HCT116 (cell line): Measurements from ENCODE around the gene ZNF438. TPM values are rescaled to one million over a fixed set of nuclear protein-coding genes. Genes with fewer than 3 reads are reported as not detected.

Experiments used
- ATAC-seq: fragments of 200-7000 bp; cut with Tn5 transposase; 2 replicates; pipeline ENCODE4 v1.9.1; 2020; ENCODE audit warnings: mild to moderate bottlenecking, moderate library complexity
- BruUV-seq: library from RNA; stranded (reverse); fragments of 400-500 nt; replicated peaks from 2 replicates; lab custom pipeline; 2021; lab: Mats Ljungman, UMichigan
- CTCF ChIA-PET: fragments of 300-600 bp; sonication (Branson Sonifier 250); formaldehyde crosslinking; loops from one replicate; lab custom pipeline; 2021; ENCODE audit warnings: antibody characterized with exemption; lab: Charles Lee
- POLR2A ChIA-PET: fragments of 300-600, 350-600 bp; sonication (Branson Sonifier 250); formaldehyde crosslinking; loops from one replicate; lab custom pipeline; 2021; ENCODE audit warnings: antibody characterized with exemption; lab: Charles Lee
- RAD21 ChIA-PET, 2 experiments: fragments of 300-600 bp; sonication (Branson Sonifier 250); formaldehyde crosslinking; loops; one replicate each; lab custom pipeline; 2023; ENCODE audit warnings: low total read pairs in 2 of 2; ENCODE audit not compliant: uncharacterized antibody in 2 of 2, unreplicated experiment in 2 of 2, low non-redundant PET in 1 of 2; lab: Charles Lee
- DNase-seq: peaks from one replicate; pipeline ENCODE4 v3.0.0-alpha.2; 2010; ENCODE audit warnings: low read depth, low spot score
- H2AFZ ChIP-seq: fragments of 200-600 bp; shearing (Covaris generic), sonication (generic); 2 replicates; pipeline ENCODE4 v1.6.1; 2017; ENCODE audit warnings: low read depth, mixed run types, mixed read lengths, antibody characterized with exemption, low read length; ENCODE audit not compliant: poor library complexity, severe bottlenecking
- H3K27ac ChIP-seq: 2 replicates; pipeline ENCODE4 v1.5.1; 2012; ENCODE audit warnings: low read depth, low read length
- H3K27me3 ChIP-seq: fragments of 200-600 bp; sonication (generic); 2 replicates; pipeline ENCODE4 v1.6.1; 2016; ENCODE audit warnings: mixed run types, low read length, mixed read lengths; ENCODE audit not compliant: insufficient read depth
- H3K36me3 ChIP-seq, 2 experiments: fragments of 200-500 bp in 1 of 2; fragments of 200-600 bp in 1 of 2; sonication (Bioruptor generic) in 1 of 2; sonication (generic) in 1 of 2; 2 replicates each; pipeline versions ENCODE4 v1.5.1 to v1.6.1; 2014 to 2016; ENCODE audit warnings: low read length in 2 of 2, inconsistent platforms in 1 of 2, mixed read lengths in 1 of 2, mixed run types in 1 of 2; ENCODE audit not compliant: insufficient read depth in 2 of 2, control insufficient read depth in 1 of 2
- H3K4me1 ChIP-seq, 2 experiments: fragments of 200-600 bp in 1 of 2; sonication (generic) in 1 of 2; 2 replicates each; pipeline versions ENCODE4 v1.5.1 to v1.6.1; 2012 to 2017; ENCODE audit warnings: low read length in 2 of 2, inconsistent platforms in 1 of 2, mild to moderate bottlenecking in 1 of 2, mixed read lengths in 1 of 2, mixed run types in 1 of 2, moderate library complexity in 1 of 2; ENCODE audit not compliant: insufficient read depth in 2 of 2, control insufficient read depth in 1 of 2
- H3K4me2 ChIP-seq: fragments of 200-600 bp; sonication (generic); 2 replicates; pipeline ENCODE4 v1.6.1; 2017; ENCODE audit warnings: mixed run types, low read length, mixed read lengths
- H3K4me3 ChIP-seq, 2 experiments: fragments of 200-600 bp in 1 of 2; sonication (generic) in 1 of 2; replicated peaks in 1 of 2; 2 replicates each; pipeline ENCODE4 v1.5.1; 2011 to 2016; ENCODE audit warnings: low read length in 2 of 2, control low read depth in 1 of 2, low read depth in 1 of 2, mild to moderate bottlenecking in 1 of 2, mixed read lengths in 1 of 2, mixed run types in 1 of 2
- H3K79me2 ChIP-seq: fragments of 200-600 bp; sonication (generic); 2 replicates; pipeline ENCODE4 v1.6.1; 2017; ENCODE audit warnings: mild to moderate bottlenecking, mixed run types, low read length, moderate library complexity, mixed read lengths; ENCODE audit not compliant: insufficient read depth
- H3K9ac ChIP-seq: fragments of 200-600 bp; sonication (generic); 2 replicates; pipeline ENCODE4 v1.6.1; 2016; ENCODE audit warnings: low read length, mixed read lengths
- H3K9me2 ChIP-seq: fragments of 200-600 bp; sonication (generic), shearing (Covaris generic); 2 replicates; pipeline ENCODE4 v1.6.1; 2017; ENCODE audit warnings: mixed run types, mild to moderate bottlenecking, moderate library complexity; ENCODE audit not compliant: insufficient read depth
- H3K9me3 ChIP-seq, 2 experiments: fragments of 200-500 bp in 1 of 2; fragments of 200-600 bp in 1 of 2; sonication (Bioruptor generic) in 1 of 2; sonication (generic) in 1 of 2; 2 replicates each; pipeline ENCODE4 v1.6.1; 2014 to 2017; ENCODE audit warnings: low read length in 2 of 2, mixed read lengths in 2 of 2, inconsistent platforms in 1 of 2, low read depth in 1 of 2, mild to moderate bottlenecking in 1 of 2, mixed run types in 1 of 2, moderate library complexity in 1 of 2; ENCODE audit not compliant: control insufficient read depth in 1 of 2, insufficient read depth in 1 of 2
- H4K20me1 ChIP-seq: fragments of 200-600 bp; sonication (generic), shearing (Covaris generic); 2 replicates; pipeline ENCODE4 v1.6.1; 2017; ENCODE audit warnings: mixed run types, mild to moderate bottlenecking, moderate library complexity; ENCODE audit not compliant: insufficient read depth
- ATF3 ChIP-seq: IDR thresholded peaks from 2 replicates; pipeline ENCODE4 v1.6.1; 2012
- CTCF ChIP-seq, 3 experiments: fragments of 200-600 bp in 1 of 3; sonication (generic) in 1 of 3; IDR thresholded peaks in 2 of 3; conservative IDR thresholded peaks in 1 of 3; 2 replicates each; pipeline ENCODE4 v1.5.1; 2012 to 2017; ENCODE audit warnings: low read depth in 2 of 3, low read length in 2 of 3, antibody characterized with exemption in 1 of 3, borderline replicate concordance in 1 of 3, control low read depth in 1 of 3, mild to moderate bottlenecking in 1 of 3, mixed read lengths in 1 of 3, mixed run types in 1 of 3, moderate library complexity in 1 of 3; ENCODE audit not compliant: insufficient read depth in 1 of 3
- EGR1 ChIP-seq: IDR thresholded peaks from 2 replicates; pipeline ENCODE4 v1.6.1; 2012; ENCODE audit warnings: low read depth
- EZH2 ChIP-seq: fragments of 200-600 bp; sonication (generic); IDR thresholded peaks from 2 replicates; pipeline ENCODE4 v1.6.1; 2017; ENCODE audit warnings: antibody characterized with exemption, mixed run types
- EZH2phosphoT487 ChIP-seq: fragments of 200-600 bp; IDR thresholded peaks from 2 replicates; pipeline ENCODE4 v1.6.1; 2018; ENCODE audit warnings: antibody characterized with exemption, borderline replicate concordance
- FOSL1 ChIP-seq: IDR thresholded peaks from 2 replicates; pipeline ENCODE4 v1.6.1; 2012; ENCODE audit warnings: low read depth
- JUND ChIP-seq: IDR thresholded peaks from 2 replicates; pipeline ENCODE4 v1.6.1; 2012
- POLR2A ChIP-seq: IDR thresholded peaks from 2 replicates; pipeline ENCODE4 v1.7.0; 2011; ENCODE audit warnings: borderline replicate concordance; ENCODE audit not compliant: insufficient read depth, insufficient read length; ENCODE audit errors: extremely low read depth
- SP1 ChIP-seq: IDR thresholded peaks from 2 replicates; pipeline ENCODE4 v1.6.1; 2012; ENCODE audit warnings: low read depth
- TCF7L2 ChIP-seq: IDR thresholded peaks from 2 replicates; pipeline ENCODE4 v1.7.0; 2011; ENCODE audit warnings: borderline replicate concordance, inconsistent platforms; ENCODE audit not compliant: insufficient read depth, insufficient read length; ENCODE audit errors: extremely low read depth
- ZBTB33 ChIP-seq: IDR thresholded peaks from 2 replicates; pipeline ENCODE4 v1.6.1; 2011; ENCODE audit warnings: mild to moderate bottlenecking, low read length, moderate library complexity; ENCODE audit not compliant: insufficient replicate concordance; ENCODE audit errors: extremely low read depth
- ZNF274 ChIP-seq: fragments of 200-500 bp; sonication (Bioruptor generic); IDR thresholded peaks from 2 replicates; pipeline ENCODE4 v1.6.1; 2014; ENCODE audit warnings: mild to moderate bottlenecking, low read depth, low read length, inconsistent platforms
- intact Hi-C: fragments of 100-400 bp; cut with micrococcal nuclease; formaldehyde crosslinking; loops from 2 replicates; pipeline ENCODE4 v1.10.0; 2022
- total RNA-seq: library from RNA; stranded (reverse); gene quantifications from one replicate; pipeline ENCODE4 v1.2.1, GENCODE V29; 2021; ENCODE audit not compliant: unreplicated experiment

Gene ZNF438
- total RNA-seq, 1 experiment from 2014 or later, result 3.3 TPM

GRCh38 chr10:30866896-30867295, 164.8 kb downstream of the ZNF438 start:
- H3K9me3 ChIP-seq, result no peaks in the 10 kb centered on the region
- no peak overlapping the region for H3K4me2 ChIP-seq
- no peak overlapping the region for H3K4me3 ChIP-seq
- no peaks in the 10 kb centered on the region for H3K9me2 ChIP-seq
- H4K20me1 ChIP-seq, result no peaks in the 10 kb centered on the region
- no peak overlapping the region for H2AFZ ChIP-seq
- no peak for DNase-seq
- H3K27me3 ChIP-seq, result no peaks in the 10 kb centered on the region
- no peak for TF ChIP-seq TCF7L2
- TF ChIP-seq EZH2, result no peak
- no peak for TF ChIP-seq SP1
- TF ChIP-seq FOSL1, result no peak
- TF ChIP-seq ZBTB33, result no peak
- no peak for TF ChIP-seq EZH2phosphoT487
- no peak for TF ChIP-seq POLR2A
- TF ChIP-seq EGR1, result no peak
- TF ChIP-seq JUND, result no peak
- no peak for TF ChIP-seq CTCF (IDR thresholded peaks at IDR 0.05 in 2 of 3, conservative IDR thresholded peaks at IDR 0.05 in 1 of 3; ENCODE audit: borderline replicate concordance in 1 of 3, insufficient read depth in 1 of 3, low read depth in 2 of 3, low read length in 2 of 3)
- no peak for TF ChIP-seq ATF3
- TF ChIP-seq ZNF274, result no peak
- H3K27ac ChIP-seq, result no peak overlapping the region
- intact Hi-C loops, result no loop called here
- ChIA-PET CTCF (no interaction called here), POLR2A (no interaction called here), RAD21 (no interaction called here)
- H3K4me1 ChIP-seq, result no peaks in the 10 kb centered on the region
- ATAC-seq, result no peak
- no TSS peak for BruUV-seq
- H3K9ac ChIP-seq, result no peak overlapping the region
- H3K36me3 ChIP-seq, result no peaks in the 10 kb centered on the region
- H3K79me2 ChIP-seq, result no peaks in the 10 kb centered on the region
